Stimulated activated CD4-positive, alpha-beta T cell treated with anti-CD3 and anti-CD28 coated beads, Interleukin-4, amount 100 ng/mL, for 24 hours (primary cell): ENCODE data around the gene POLR3B.
A peak's percentile ranks its signal among the peaks of the same experiment; 100 is the strongest.
"Not testable (repeated sequence)": the region's sequence is repeated elsewhere in the genome, so short reads cannot be mapped to it uniquely, and the experiment has no call there.

Experiments used
- DNase-seq: peaks from one replicate; pipeline ENCODE4 v3.0.0-alpha.2; 2020

The POLR3B gene

DNA sequence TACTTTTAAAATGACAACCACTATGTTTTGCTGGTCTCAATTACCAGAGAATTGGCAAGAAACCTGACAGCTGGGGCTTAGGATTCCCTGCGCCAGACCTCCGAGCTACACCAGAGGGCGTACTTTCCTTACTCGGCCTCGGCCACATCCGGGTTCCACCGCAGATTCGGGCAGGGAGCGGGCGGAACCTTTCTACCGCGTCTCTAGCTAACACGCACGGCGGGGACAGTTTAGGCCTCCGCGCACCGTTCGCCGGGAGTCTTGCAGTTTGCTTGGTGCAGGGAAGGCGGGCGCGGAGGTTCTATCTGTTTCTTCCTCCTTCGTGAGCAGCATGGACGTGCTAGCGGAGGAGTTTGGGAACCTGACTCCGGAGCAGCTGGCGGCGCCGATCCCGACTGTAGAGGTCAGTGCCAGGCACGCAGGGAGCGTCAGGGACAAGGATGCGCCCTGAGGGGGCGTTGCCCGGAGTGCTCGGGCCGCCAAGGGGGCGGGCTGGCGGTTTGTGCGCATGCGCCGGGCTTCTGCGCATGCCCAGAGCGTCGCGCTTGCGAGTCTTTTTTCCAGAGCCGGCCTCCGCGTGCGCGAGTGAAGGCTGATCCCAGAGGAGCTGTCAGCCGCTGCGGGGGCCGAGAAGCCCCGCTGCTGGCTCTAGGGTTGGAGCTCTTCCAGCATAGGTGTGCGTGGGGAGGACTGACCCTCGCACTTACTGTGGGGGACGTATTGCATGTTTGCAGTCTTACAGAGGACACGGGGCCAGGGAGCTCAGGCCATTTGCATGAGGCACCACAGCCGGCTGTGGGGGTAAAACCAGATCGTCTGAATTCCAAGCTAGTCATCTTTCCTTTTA is at the start of gene POLR3B:
Gene POLR3B, plus strand, starts transcription at position 200 of the 847 bp plus-strand sequence. Its CDS starts 132 bp downstream, at position 332.
- DNase-seq: peak; percentile 97

DNA sequence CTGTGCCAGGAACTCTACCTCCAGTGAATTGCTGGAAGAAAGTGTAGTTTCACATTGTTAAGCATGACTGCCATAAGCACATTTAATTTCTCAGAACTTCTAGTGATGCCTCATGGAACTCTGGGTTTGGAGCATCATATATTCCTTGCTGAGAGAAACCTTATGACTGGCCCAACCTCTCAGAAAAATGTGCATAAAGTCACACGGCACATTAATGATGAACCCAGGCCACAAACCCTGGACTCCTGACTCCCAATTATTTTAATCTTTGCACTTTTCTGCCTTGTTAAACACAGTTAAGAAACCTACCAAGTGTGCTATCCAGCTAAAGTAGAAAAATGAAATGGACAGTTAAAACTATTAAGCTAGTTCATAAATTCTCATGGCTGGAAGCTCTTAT is 49.4 kb upstream of the POLR3B start:
- no peak for DNase-seq

DNA sequence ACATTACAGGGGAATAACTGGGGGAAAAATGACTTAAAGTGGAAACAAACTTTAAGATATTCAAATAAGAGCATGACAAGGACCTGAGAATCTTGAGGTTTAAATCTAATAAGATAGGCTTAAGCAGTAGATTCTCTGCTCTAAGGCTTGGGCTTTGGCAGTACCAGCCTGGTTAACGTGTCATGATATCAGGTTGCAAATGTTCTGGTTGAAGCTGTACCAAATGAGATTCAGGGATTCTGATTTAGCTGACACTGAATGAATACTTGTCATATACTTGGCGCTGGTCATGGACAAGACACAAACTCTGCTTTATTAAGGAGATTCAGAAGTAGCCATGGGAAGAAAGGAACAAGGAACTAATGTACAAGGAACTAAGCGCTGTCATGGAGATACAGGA is 48.9 kb upstream of the POLR3B start:
- DNase-seq: no peak

- no peak for DNase-seq
Observed at GRCh38 chr12:106309671-106310505, 47.7 kb upstream of the POLR3B start.

DNA sequence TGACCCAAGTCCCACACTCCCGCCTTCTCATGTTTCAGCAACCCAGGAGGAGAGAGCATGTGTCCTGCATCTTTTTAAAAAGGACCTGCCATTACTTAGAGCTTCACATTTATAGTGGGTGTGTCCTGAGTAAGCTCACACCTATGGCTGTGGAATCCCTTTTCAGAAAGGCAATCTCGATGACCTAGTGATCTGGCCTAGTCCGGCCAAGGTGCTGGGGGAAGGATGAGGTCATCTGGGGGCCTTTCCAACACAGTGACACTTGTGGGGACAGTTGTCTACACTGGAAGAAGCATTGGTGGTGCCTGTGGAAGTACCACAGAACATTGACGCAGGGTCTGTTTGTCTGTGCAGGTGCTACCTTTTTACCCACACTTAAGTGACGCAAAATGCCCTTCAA is 46.9 kb upstream of the POLR3B start:
- DNase-seq: no peak

DNA sequence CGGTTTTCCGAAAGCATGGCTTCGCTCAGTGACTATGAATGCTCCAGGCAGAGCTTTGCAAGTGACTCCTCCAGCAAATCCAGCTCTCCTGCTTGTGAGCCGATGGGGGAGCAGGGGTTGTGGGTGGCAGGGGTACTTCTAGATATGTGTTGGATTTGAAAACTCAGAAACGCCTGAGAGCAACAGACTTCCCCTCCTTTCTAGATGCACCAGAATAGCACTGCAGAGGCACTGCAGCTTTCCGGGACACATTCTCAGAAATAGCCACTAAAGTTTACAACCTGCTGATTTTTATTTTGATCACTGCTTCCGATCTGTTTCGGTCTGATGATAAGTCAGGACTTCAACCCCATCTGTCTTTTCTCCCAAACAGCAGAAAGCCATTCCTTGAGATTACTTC is 46.4 kb upstream of the POLR3B start:
- no peak for DNase-seq

- not testable (repeated sequence) for DNase-seq
Observed at GRCh38 chr12:106313413-106313812, 44.1 kb upstream of the POLR3B start.

DNA sequence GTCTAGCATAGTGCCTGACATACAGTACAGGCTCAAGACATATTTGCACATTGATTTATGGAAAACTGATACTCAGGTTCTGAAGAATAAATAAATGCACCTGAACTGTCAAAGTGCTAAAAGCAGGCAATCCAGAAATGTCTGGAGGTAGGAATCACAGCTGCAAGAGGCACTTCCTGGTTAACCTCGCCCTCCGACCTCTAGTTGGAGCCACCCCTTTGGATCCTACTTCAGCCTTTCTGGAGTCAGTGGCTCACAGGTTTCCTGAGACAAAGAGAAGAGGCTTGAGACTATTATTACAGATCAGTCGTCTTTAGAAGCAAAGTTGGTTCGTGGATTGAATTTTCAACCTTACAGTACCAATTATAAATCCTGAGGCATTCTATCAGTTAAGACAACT is 42.0 kb upstream of the POLR3B start:
- DNase-seq: no peak

DNA sequence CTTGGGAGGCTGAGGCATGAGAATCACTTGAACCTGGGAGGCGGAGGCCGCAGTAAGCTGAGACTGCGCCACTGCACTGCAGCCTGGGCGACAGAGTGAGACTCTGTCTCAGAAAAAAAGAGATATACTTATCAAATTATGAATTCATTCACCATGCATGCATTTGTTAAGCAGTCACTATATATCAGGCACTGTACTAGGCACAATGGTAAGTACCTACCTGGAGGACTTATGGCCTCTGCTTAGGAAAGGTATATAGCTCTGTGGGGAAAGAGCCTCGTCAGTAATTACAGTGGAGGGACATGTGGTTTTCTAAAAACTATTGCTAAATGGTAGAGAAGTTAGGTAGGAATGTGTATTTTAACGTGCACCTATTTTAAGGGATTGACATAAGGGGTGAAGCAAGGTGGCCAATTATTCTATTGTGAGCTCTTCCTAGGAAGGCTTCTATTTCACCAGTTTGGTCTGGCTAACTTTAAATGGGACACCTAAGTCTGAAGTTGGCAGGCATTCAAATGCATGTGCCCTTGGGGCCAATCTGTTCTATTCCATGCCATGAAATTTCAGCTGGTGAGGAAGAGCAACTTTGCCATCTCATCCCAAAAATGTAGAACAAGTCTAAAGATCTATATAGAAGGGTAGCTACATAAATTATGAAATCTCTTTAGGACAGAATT is 40.0 kb upstream of the POLR3B start:
- DNase-seq: no peak

DNA sequence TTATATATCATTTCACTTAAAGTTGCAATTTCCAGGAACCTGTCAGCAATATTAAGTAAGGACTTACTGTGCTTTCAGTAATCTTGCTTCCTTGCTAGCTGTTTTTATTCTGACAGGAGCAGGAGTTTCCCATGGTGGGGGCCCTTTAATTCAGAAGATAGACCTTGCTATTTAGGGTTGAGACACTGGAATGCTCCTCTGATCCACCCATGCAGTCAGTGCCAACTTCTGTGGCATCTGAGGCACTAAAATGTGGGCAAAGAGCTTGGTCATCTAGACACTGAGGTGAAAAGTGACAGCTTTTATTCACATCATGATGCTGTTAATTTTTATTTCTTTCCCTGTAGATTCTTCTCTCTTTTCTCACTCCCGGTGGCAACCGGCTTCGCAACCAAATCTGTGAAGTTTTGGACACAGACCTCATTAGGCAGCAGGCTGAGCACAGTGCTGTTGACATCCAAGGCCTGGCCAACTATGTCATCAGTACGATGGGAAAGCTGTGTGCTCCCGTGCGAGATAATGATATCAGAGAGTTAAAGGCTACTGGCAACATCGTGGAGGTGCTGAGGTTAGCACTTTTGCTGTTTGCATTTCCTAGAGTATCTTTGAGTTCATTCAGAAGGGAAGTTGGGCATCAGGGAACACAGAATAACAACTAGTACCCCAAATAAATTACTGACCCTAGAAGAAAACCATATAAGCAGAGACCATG is 36.3 kb upstream of the POLR3B start:
- no peak for DNase-seq

GRCh38 chr12:106323537-106323936 is 34.0 kb upstream of the POLR3B start:
- DNase-seq: no peak

GRCh38 chr12:106327309-106327869 is 30.2 kb upstream of the POLR3B start:
- no peak for DNase-seq

DNA sequence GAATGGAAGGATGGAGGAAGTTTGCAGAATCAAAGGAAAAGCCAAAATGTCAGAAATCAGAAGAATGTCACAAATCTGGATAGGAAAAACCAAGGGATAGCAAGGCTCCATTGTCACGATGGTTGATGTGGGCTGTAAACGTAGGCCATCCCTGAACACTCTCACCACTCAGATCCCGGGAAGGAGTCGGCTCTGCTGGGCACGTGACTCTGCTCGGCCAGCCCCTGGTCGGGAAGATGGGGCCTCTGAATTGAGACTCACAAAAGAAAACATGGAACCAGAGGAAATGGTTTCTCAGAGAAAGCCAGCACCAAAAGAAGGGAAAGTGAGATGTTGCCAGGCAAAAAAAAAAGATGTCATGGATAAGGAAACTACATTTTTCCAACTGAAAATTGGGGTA is 28.8 kb upstream of the POLR3B start:
- no peak for DNase-seq

- DNase-seq: no peak
Observed at GRCh38 chr12:106329231-106329982, 28.1 kb upstream of the POLR3B start.

- DNase-seq: no peak
Observed at GRCh38 chr12:106331599-106331998, 25.9 kb upstream of the POLR3B start.

DNA sequence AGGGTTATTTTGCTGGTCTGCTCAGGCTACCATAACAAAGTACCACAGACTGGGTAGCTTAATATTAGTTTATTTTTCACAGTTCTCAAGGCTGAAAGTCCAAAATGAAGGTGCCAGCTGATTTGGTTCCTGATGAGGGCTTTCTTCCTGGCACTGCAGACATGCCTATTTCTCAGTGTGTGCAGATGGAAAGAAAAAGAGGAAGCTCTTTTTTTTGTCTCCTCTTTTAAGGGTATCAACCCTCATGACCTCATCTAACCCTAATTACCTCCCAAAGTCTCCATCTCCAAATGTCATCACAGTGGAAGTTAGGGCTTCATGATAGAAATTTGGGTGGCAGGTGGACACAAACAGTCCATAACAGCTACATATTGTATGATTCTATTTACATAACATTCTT is 25.0 kb upstream of the POLR3B start:
- no peak for DNase-seq

DNA sequence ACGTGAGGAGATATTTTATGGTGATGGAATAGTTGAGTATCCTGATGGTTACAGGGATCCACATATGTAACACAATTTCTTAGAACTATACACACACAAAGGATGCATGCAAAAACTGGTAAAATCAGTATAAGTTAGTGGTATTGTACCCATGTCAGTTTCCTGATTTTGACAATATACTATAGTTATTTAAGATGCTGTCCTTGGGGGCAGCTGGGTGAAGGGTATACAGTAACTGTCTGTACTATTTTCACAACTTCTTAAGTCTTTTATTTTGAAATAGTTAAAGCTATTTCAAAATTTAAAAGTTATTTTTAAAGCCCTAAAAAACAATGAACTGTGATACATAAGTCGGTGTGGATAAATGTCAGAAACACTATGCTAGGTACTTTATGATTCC is 24.5 kb upstream of the POLR3B start:
- no peak for DNase-seq

- no peak for DNase-seq
Observed at GRCh38 chr12:106333756-106334155, 23.8 kb upstream of the POLR3B start.

DNA sequence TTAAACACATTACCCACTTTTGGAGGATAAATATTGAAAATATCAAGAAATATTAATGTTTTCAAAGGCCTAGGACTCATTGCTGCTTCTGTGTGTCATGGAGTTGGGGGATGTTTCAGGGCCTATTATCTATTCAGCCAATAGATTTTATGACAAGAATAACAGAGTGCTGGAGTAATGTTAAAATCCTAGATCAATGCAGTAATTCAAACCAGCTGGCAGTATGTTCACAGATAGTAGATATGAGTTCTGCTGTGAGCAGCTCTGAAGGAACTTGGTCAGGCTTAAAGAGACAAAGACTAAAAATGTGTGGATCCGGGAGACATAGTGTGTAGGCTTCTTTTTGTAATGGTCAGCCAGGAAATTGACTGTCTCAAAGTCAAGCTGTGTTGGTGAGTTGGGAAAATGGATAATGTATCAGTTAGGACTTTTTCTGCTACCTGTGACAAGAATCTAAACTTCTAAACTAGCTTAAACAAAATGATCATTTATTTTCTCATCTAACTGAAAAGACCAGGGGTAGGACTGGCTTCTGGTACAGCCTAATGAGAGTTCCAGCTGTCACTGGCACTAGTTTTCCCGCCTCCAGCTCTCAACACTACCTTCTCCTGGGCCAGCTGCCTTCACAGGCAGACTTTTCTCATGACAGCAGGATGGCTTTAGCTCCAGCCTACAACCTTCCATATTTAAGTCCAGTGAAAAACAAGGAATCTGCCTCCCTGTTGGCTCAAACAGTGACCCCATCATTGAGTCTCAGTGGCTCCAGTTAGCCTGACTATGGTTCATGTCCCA is 16.3 kb upstream of the POLR3B start:
- DNase-seq: no peak

GRCh38 chr12:106342397-106343213 is 14.9 kb upstream of the POLR3B start:
- DNase-seq: no peak
